ENCODE data around the gene FAM83E. TPM values are rescaled to one million over a fixed set of nuclear protein-coding genes. Genes with fewer than 3 reads are reported as not detected.

The FAM83E gene
- total RNA-seq, 6 donors from 2014 or later: 24.0 to 87.3 (median 43.3) TPM

GRCh38 chr19:48603449-48603848, 11.4 kb downstream of the FAM83E start:
- Histone ChIP-seq H3K27ac (no peak overlapping the region), H3K9me3 (no peaks in the 10 kb centered on the region), H3K4me3 (no peak overlapping the region), H3K36me3 (no peaks in the 10 kb centered on the region), H3K27me3 (no peaks in the 10 kb centered on the region), H3K4me1 (no peaks in the 10 kb centered on the region)
- no peak for ATAC-seq (ENCODE audit: low FRiP score in 2 of 2)
- WGBS, 2 donors: 86 to 94% methylated on average over 28 to 30 of the region's 39 CpGs
- TF ChIP-seq CTCF (IDR thresholded peaks at IDR 0.05): no peak
- TF ChIP-seq POLR2A (IDR thresholded peaks at IDR 0.05): no peak
- TF ChIP-seq POLR2AphosphoS5 (IDR thresholded peaks at IDR 0.05): no peak
- TF ChIP-seq EP300 (IDR thresholded peaks at IDR 0.05): no peak
- DNase-seq: peak in 1 of 2 donors; percentile 83

DNA sequence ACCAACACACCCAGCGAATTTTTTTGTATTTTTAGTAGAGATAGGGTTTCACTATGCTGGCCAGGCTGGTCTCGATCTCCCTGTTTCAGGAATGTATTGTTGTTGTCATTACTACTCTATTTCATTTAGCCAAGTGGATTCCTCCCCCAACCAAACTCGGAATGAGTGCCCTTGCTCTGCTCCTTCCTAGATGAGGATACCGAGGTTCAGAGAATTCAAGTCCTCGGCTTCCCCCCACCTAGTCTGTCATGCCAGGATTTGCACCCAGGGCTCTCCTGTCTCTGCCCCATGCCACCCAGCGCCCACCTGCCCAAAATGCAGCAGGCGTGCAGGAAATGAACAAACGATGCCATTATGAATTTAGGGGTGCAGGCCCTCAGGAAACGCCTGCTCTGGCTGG, 11.9 kb downstream of the FAM83E start:
- no peaks in the 10 kb centered on the region for H3K4me1 ChIP-seq
- WGBS, 2 donors: 78 to 87% methylated on average over 9 of the region's 9 CpGs
- TF ChIP-seq POLR2AphosphoS5 (IDR thresholded peaks at IDR 0.05) (no peak), EP300 (IDR thresholded peaks at IDR 0.05) (no peak), POLR2A (IDR thresholded peaks at IDR 0.05) (no peak), CTCF (IDR thresholded peaks at IDR 0.05) (no peak)
- no peaks in the 10 kb centered on the region for H3K36me3 ChIP-seq
- H3K27me3 ChIP-seq: no peaks in the 10 kb centered on the region
- ATAC-seq (ENCODE audit: low FRiP score in 2 of 2) (no peak), DNase-seq (no peak)
- H3K4me3 ChIP-seq: no peak overlapping the region
- no peak overlapping the region for H3K27ac ChIP-seq
- H3K9me3 ChIP-seq: no peaks in the 10 kb centered on the region

- 89 to 92% methylated on average over 8 to 20 of the region's 21 CpGs for WGBS, 2 donors
- H3K36me3 ChIP-seq: no peaks in the 10 kb centered on the region
- no peak overlapping the region for H3K27ac ChIP-seq
- DNase-seq: peak in 1 of 2 donors; percentile 64
- no peaks in the 10 kb centered on the region for H3K9me3 ChIP-seq
- H3K4me3 ChIP-seq: no peak overlapping the region
- no peak for TF ChIP-seq EP300 (IDR thresholded peaks at IDR 0.05)
- TF ChIP-seq CTCF (IDR thresholded peaks at IDR 0.05): no peak
- TF ChIP-seq POLR2AphosphoS5 (IDR thresholded peaks at IDR 0.05): no peak
- no peak for TF ChIP-seq POLR2A (IDR thresholded peaks at IDR 0.05)
- no peaks in the 10 kb centered on the region for H3K4me1 ChIP-seq
- no peak for ATAC-seq (ENCODE audit: low FRiP score in 2 of 2)
- no peaks in the 10 kb centered on the region for H3K27me3 ChIP-seq
These were observed 14.0 kb downstream of the FAM83E start for GRCh38 chr19:48600679-48601417.

GRCh38 chr19:48598996-48599700, 15.7 kb downstream of the FAM83E start:
- no peak for TF ChIP-seq POLR2A (IDR thresholded peaks at IDR 0.05)
- no peak for TF ChIP-seq POLR2AphosphoS5 (IDR thresholded peaks at IDR 0.05)
- no peak for TF ChIP-seq EP300 (IDR thresholded peaks at IDR 0.05)
- TF ChIP-seq CTCF (IDR thresholded peaks at IDR 0.05): no peak
- Histone ChIP-seq H3K4me3 (no peak overlapping the region), H3K36me3 (no peaks in the 10 kb centered on the region), H3K27me3 (no peaks in the 10 kb centered on the region), H3K4me1 (no peaks in the 10 kb centered on the region), H3K9me3 (no peaks in the 10 kb centered on the region), H3K27ac (no peak overlapping the region)
- DNase-seq (peak in 1 of 2 donors; percentile 73), ATAC-seq (ENCODE audit: low FRiP score in 2 of 2) (no peak)
- 68 to 74% methylated on average over 15 to 21 of the region's 30 CpGs for WGBS, 2 donors

All from upper lobe of left lung (tissue), 6 donors.